Activated T-cell treated with anti-CD3 and anti-CD28 coated beads for 48 hours (primary cell): ENCODE measurements around the gene CHRNA4.

ENCODE experiments used
- DNase-seq: peaks from one replicate; pipeline ENCODE4 v3.0.0-alpha.2; 2020; ENCODE audit warnings: low read depth

CHRNA4 gene

GRCh38 chr20:63360850-63361518 is at the start of gene CHRNA4:
CHRNA4 (minus strand) TSS chr20:63361349; CDS start chr20:63361165, 184 bp downstream.
- no peak for DNase-seq

- no peak for DNase-seq
Observed at GRCh38 chr20:63409834-63410435, 48.8 kb upstream of the CHRNA4 start.

- DNase-seq, result no peak
Observed at GRCh38 chr20:63409066-63409833, 48.1 kb upstream of the CHRNA4 start.

- no peak for DNase-seq
Observed at GRCh38 chr20:63408684-63409046, 47.5 kb upstream of the CHRNA4 start.

GRCh38 chr20:63407928-63408683 is 47.0 kb upstream of the CHRNA4 start:
- no peak for DNase-seq

GRCh38 chr20:63406617-63407245 is 45.6 kb upstream of the CHRNA4 start:
- DNase-seq, result no peak

- DNase-seq, result no peak
Observed at GRCh38 chr20:63406011-63406410, 44.9 kb upstream of the CHRNA4 start.

GRCh38 chr20:63405102-63405730 is 44.1 kb upstream of the CHRNA4 start:
- DNase-seq, result no peak

GRCh38 chr20:63404129-63405085 is 43.3 kb upstream of the CHRNA4 start:
- no peak for DNase-seq

GRCh38 chr20:63403403-63404105 is 42.4 kb upstream of the CHRNA4 start:
- no peak for DNase-seq

GRCh38 chr20:63402860-63403220 is 41.7 kb upstream of the CHRNA4 start:
- no peak for DNase-seq

GRCh38 chr20:63402181-63402859 is 41.2 kb upstream of the CHRNA4 start:
- no peak for DNase-seq

GRCh38 chr20:63401384-63402110 is 40.4 kb upstream of the CHRNA4 start:
- DNase-seq, result no peak

GRCh38 chr20:63400486-63401210 is 39.5 kb upstream of the CHRNA4 start:
- no peak for DNase-seq

- DNase-seq, result no peak
Observed at GRCh38 chr20:63399596-63400375, 38.6 kb upstream of the CHRNA4 start.

GRCh38 chr20:63398744-63399514 is 37.8 kb upstream of the CHRNA4 start:
- no peak for DNase-seq
